ENCODE data around the gene FAM171A1.

DNA sequence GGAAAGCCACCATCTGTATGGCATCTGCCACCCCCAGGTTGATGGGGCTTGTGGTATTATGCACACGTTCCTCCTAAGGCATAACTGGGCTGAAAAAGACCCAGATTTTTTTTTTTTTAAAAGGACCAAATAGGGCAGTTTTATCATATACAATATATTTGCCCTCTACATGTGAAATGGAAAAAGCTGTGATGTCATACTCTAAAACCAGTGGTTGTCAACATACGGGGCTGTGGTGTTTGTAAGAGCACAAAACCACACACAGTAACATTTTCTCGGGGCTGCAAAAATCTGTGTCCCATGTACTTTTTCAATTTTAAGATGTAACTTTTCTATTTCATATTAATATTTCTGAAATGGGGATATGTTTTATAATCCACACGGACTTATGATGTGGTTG is 34.9 kb downstream of the FAM171A1 start:
- TF ChIP-seq CTCF (IDR thresholded peaks at IDR 0.05; ENCODE audit: low read depth, low read length) (no peak), EZH2phosphoT487 (IDR thresholded peaks at IDR 0.05; ENCODE audit: low read depth) (no peak)

Measured in OCI-LY3 (cell line).